Measurements from ENCODE around the gene COQ5. TPM values are rescaled to one million over a fixed set of nuclear protein-coding genes. Genes with fewer than 3 reads are reported as not detected.

Gene COQ5
- total and polyA plus RNA-seq, 2 experiments from 2014 or later = 30.7 to 32.6 TPM

GRCh38 chr12:120470150-120470784, 58.7 kb downstream of the COQ5 start (continued):
- no peak for TF ChIP-seq ZNF462 (CRISPR knock-in tag; IDR thresholded peaks at IDR 0.05)
- no peak for TF ChIP-seq CREB1 (CRISPR knock-in tag; IDR thresholded peaks at IDR 0.05; ENCODE audit: low read depth)
- TF ChIP-seq EZH2 (IDR thresholded peaks at IDR 0.05; ENCODE audit: low read depth, unreplicated experiment) = no peak
- TF ChIP-seq JUNB (IDR thresholded peaks at IDR 0.05; ENCODE audit: unreplicated experiment) = no peak
- no peak for TF ChIP-seq ZNF331 (CRISPR knock-in tag; IDR thresholded peaks at IDR 0.05; ENCODE audit: low read depth)
- TF ChIP-seq REST (IDR thresholded peaks at IDR 0.05; ENCODE audit: unreplicated experiment) = no peak

Data from GM23338 (cell line).